ACC112 (cell line): ENCODE data around the gene URM1.

Experiments used
- H2AFZ ChIP-seq: fragments of 200-600 bp; sonication (generic); one replicate; pipeline ENCODE4 v1.6.0; 2017; ENCODE audit warnings: antibody characterized with exemption, low read length; ENCODE audit not compliant: unreplicated experiment
- H3K27ac ChIP-seq: fragments of 200-600 bp; sonication (generic); 2 replicates; pipeline ENCODE4 v1.5.1; 2014; ENCODE audit warnings: low read depth, mild to moderate bottlenecking, antibody characterized with exemption, low read length, moderate library complexity
- H3K27me3 ChIP-seq: fragments of 200-600 bp; sonication (generic); 2 replicates; pipeline ENCODE4 v1.6.1; 2014; ENCODE audit warnings: mild to moderate bottlenecking, antibody characterized with exemption, low read length, moderate library complexity, mixed read lengths; ENCODE audit not compliant: insufficient read depth
- H3K36me3 ChIP-seq: fragments of 200-600 bp; sonication (generic); 2 replicates; pipeline ENCODE4 v1.6.1; 2016; ENCODE audit warnings: mild to moderate bottlenecking, antibody characterized with exemption, low read length, moderate library complexity, mixed read lengths; ENCODE audit not compliant: insufficient read depth
- H3K4me1 ChIP-seq: fragments of 200-600 bp; sonication (generic); one replicate; pipeline ENCODE4 v1.6.1; 2016; ENCODE audit warnings: low read length, mixed read lengths; ENCODE audit not compliant: insufficient read depth, unreplicated experiment, control insufficient read depth
- H3K4me3 ChIP-seq: fragments of 200-600 bp; sonication (generic); 2 replicates; pipeline ENCODE4 v1.5.1; 2014; ENCODE audit warnings: mild to moderate bottlenecking, low read depth, low read length
- H3K79me2 ChIP-seq: fragments of 200-600 bp; sonication (generic); one replicate; pipeline ENCODE4 v1.6.0; 2016; ENCODE audit warnings: low read length; ENCODE audit not compliant: control insufficient read depth, unreplicated experiment, insufficient read depth

URM1 gene

DNA sequence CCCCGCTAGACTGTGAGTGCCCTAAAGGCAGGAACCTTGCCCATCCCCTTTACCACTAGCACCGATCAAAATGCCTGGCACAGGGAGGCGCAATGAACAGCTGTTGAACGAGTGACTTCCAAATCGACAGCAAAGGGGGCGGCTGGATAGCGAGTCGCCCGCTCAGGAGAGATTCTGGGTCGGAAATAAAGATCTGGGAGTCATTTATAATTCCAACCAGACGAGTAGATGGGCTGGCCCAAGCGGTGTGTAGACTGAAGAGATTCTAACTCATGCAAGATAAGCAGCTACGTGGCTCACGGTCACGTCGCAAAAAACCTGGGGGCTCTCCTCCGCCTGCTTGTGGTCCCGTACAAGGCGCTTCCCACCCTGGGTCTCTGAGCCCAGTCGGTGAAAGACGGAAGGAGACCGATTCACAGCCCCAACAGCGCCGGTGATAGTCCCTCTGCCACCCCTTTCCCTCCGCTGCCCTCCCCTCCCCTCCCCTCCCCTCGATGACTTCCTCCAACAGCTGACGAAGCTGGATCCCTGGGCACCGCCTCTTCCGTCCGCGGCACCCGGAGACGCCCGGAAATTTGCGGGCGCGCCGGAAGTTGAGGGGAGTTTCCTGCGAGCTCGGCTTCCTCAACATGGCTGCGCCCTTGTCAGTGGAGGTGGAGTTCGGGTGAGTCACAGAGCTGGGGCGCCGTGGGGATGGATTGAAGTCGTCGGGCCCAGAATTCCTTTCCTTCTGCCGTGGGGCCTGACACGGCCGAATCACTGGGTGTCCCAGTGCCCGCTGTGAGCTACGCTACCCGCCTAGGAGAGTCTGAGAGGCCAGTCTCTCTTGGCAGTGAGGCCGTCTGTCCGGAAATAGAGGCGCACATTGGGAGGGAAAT lies at the start of gene URM1:
Gene URM1, plus strand, starts transcription at position 623 of the 878 bp plus-strand sequence. Its CDS starts 7 bp downstream, at position 630.
- H3K36me3 ChIP-seq = no peaks in the 10 kb centered on the region
- H2AFZ ChIP-seq = peak within 1 kb of the TSS; percentile 83
- H3K4me1 ChIP-seq = peaks cover 19% of the 10 kb centered on the region
- peak within 1 kb of the TSS; percentile 95 for H3K4me3 ChIP-seq
- no peaks in the 10 kb centered on the region for H3K27me3 ChIP-seq
- H3K27ac ChIP-seq = peak within 1 kb of the TSS; percentile 86
- H3K79me2 ChIP-seq = peaks cover 38% of the 10 kb centered on the region

DNA sequence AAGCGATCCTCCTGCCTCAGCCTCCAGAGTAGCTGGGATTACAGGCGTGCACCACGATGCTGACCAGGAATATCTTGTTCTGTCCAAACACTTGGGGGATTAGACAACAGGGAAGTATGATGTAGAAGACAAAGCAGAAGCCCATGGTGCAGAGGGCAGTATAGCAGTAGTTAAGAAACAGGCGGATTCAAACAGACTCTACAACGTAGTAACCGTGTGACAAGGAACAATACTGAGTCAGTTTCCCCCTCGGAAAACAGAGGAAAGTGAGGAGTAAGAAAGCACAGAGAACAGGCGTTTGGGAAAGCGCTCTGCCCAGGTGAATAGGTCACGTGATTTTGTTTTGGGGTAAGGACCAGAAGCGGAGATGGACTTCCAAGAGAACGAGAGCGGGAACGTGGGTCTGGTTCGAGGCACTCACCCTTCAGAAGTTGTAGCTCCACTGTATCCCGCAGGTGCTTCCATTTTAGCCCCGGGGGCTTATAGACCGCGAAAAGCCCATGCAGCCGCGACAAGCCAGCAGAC lies 49.2 kb upstream of the URM1 start:
- H3K36me3 ChIP-seq = peaks cover 9% of the 10 kb centered on the region; the same call in 1 of the 2 replicates
- peak overlapping the region; percentile 95 for H3K4me3 ChIP-seq

GRCh38 chr9:128322404-128323211 lies 48.6 kb upstream of the URM1 start, which contains the start of the genes COQ4 and TRUB2:
TSS of gene COQ4 (plus strand) at chr9:128322839. CDS start at chr9:128322859, 20 bp downstream.
TSS of gene TRUB2 (minus strand) at chr9:128322447. CDS start at chr9:128322408, 39 bp downstream.
- peaks cover 38% of the 10 kb centered on the region for H3K79me2 ChIP-seq
- peak within 1 kb of the TSS; percentile 80 for H3K27ac ChIP-seq

More for the DNA sequence above, 49.2 kb upstream of the URM1 start:
- peaks cover 38% of the 10 kb centered on the region for H3K79me2 ChIP-seq
- H3K27me3 ChIP-seq = no peaks in the 10 kb centered on the region
- peak overlapping the region; percentile 63 for H2AFZ ChIP-seq
- H3K27ac ChIP-seq = peak overlapping the region; percentile 80; the same call in 1 of the 2 replicates
- peaks cover 9% of the 10 kb centered on the region for H3K4me1 ChIP-seq

GRCh38 chr9:128323212-128323730 lies 47.9 kb upstream of the URM1 start:
- 0 out of 2 replicates have a peak, but pooled peaks cover 3% of the 10 kb centered on the region for H3K36me3 ChIP-seq
- H2AFZ ChIP-seq = peak overlapping the region; percentile 63

More at GRCh38 chr9:128322404-128323211, 48.6 kb upstream of the URM1 start, which contains the start of the genes COQ4 and TRUB2:
- peak within 1 kb of the TSS; percentile 95 for H3K4me3 ChIP-seq
- H3K36me3 ChIP-seq = 0 out of 2 replicates have a peak, but pooled peaks cover 3% of the 10 kb centered on the region
- peaks cover 9% of the 10 kb centered on the region for H3K4me1 ChIP-seq
- peak within 1 kb of the TSS; percentile 63 for H2AFZ ChIP-seq
- H3K27me3 ChIP-seq = no peaks in the 10 kb centered on the region

GRCh38 chr9:128323791-128324190 lies 47.4 kb upstream of the URM1 start:
- H3K27ac ChIP-seq = peak overlapping the region; percentile 80
- H3K4me3 ChIP-seq = peak overlapping the region; percentile 95
- H3K79me2 ChIP-seq = peaks cover 38% of the 10 kb centered on the region
- no peak overlapping the region for H2AFZ ChIP-seq
- no peaks in the 10 kb centered on the region for H3K27me3 ChIP-seq
- peaks cover 9% of the 10 kb centered on the region for H3K4me1 ChIP-seq
- H3K36me3 ChIP-seq = 0 out of 2 replicates have a peak, but pooled peaks cover 3% of the 10 kb centered on the region

More at GRCh38 chr9:128323212-128323730, 47.9 kb upstream of the URM1 start:
- peaks cover 38% of the 10 kb centered on the region for H3K79me2 ChIP-seq
- peak overlapping the region; percentile 80 for H3K27ac ChIP-seq
- H3K4me1 ChIP-seq = peaks cover 9% of the 10 kb centered on the region
- peak overlapping the region; percentile 95 for H3K4me3 ChIP-seq
- H3K27me3 ChIP-seq = no peaks in the 10 kb centered on the region

DNA sequence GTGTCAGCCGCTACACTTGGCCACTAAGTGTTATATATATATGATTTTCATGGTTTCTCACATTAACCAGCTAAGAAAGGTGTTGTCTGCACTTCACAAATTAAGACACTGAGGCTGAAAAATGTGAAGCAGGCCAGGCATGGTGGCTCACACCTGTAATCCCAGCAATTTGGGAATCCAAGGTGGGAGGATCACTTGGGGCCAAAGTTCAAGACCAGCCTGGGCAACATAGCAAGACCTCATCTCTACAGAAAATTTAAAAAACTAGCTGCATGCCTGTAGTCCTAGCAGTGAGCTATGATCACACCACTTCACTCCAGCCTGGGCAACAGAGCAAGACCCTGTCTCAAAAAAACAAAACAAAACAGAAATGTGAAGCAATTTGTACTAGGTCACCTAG lies 46.8 kb upstream of the URM1 start:
- peaks cover 38% of the 10 kb centered on the region for H3K79me2 ChIP-seq
- no peak overlapping the region; the same call in 1 of the 2 replicates for H3K4me3 ChIP-seq
- H3K4me1 ChIP-seq = peaks cover 9% of the 10 kb centered on the region
- H2AFZ ChIP-seq = no peak overlapping the region
- H3K27me3 ChIP-seq = no peaks in the 10 kb centered on the region
- 0 out of 2 replicates have a peak, but pooled peaks cover 3% of the 10 kb centered on the region for H3K36me3 ChIP-seq
- no peak overlapping the region for H3K27ac ChIP-seq

DNA sequence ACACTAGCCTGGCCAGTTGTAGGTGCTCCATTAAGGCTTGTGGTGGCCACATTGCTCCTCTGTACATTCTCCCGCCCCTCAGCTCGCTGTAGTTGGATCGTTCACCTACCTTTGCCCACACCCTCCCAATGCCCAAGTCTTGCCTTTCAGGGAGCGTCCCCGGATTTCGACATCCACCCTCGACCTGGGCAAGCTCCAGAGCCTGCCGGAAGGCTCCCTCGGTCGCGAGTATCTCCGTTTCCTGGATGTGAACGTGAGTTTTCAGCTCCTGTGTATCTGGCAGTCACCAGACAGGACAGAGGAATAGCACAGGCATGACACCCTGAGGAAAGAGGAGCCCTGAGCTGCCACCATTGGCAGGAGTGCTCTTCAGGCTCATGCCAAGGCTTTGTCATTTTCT lies 45.5 kb upstream of the URM1 start:
- H3K27ac ChIP-seq = no peak overlapping the region
- 0 out of 2 replicates have a peak, but pooled peaks cover 3% of the 10 kb centered on the region for H3K36me3 ChIP-seq
- no peak overlapping the region for H2AFZ ChIP-seq
- H3K27me3 ChIP-seq = no peaks in the 10 kb centered on the region
- H3K4me3 ChIP-seq = no peak overlapping the region
- H3K4me1 ChIP-seq = peaks cover 9% of the 10 kb centered on the region
- H3K79me2 ChIP-seq = peaks cover 38% of the 10 kb centered on the region

DNA sequence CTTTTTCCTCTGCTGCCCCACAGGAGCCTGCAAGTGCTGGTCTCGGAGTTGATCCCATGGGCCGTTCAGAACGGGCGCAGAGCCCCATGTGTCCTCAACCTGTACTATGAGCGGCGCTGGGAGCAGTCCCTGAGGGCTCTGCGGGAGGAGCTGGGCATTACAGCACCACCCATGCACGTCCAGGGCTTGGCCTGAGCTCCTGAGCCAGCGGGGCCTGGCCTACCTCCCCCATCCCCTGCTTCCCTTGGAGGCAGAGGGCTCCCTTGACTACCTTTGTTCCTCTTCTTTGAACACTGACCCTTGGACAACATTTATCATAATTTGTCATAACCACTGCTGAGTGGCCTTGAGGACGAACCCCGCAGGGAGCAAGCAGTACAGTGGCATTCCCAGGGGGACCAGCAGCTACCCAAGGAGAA lies 37.7 kb upstream of the URM1 start:
- Histone ChIP-seq H2AFZ (no peak overlapping the region), H3K27me3 (no peaks in the 10 kb centered on the region), H3K79me2 (no peaks in the 10 kb centered on the region), H3K4me1 (no peaks in the 10 kb centered on the region), H3K36me3 (no peaks in the 10 kb centered on the region), H3K4me3 (no peak overlapping the region), H3K27ac (no peak overlapping the region)

GRCh38 chr9:128335161-128335560 lies 36.0 kb upstream of the URM1 start:
- no peak overlapping the region for H3K4me3 ChIP-seq
- no peaks in the 10 kb centered on the region for H3K79me2 ChIP-seq
- H3K4me1 ChIP-seq = no peaks in the 10 kb centered on the region
- no peak overlapping the region for H3K27ac ChIP-seq
- no peaks in the 10 kb centered on the region for H3K36me3 ChIP-seq
- no peaks in the 10 kb centered on the region for H3K27me3 ChIP-seq
- no peak overlapping the region for H2AFZ ChIP-seq

GRCh38 chr9:128335914-128336313 lies 35.3 kb upstream of the URM1 start:
- H3K27me3 ChIP-seq = no peaks in the 10 kb centered on the region
- no peak overlapping the region for H3K4me3 ChIP-seq
- no peak overlapping the region for H3K27ac ChIP-seq
- no peak overlapping the region for H2AFZ ChIP-seq
- no peaks in the 10 kb centered on the region for H3K36me3 ChIP-seq
- H3K4me1 ChIP-seq = no peaks in the 10 kb centered on the region
- H3K79me2 ChIP-seq = no peaks in the 10 kb centered on the region
